ENCODE measurements around the gene PRKCH. TPM values are rescaled to one million over a fixed set of nuclear protein-coding genes. Genes with fewer than 3 reads are reported as not detected.

The PRKCH gene
- total RNA-seq, 1 donor from 2014 or later = 19.1 TPM

DNA sequence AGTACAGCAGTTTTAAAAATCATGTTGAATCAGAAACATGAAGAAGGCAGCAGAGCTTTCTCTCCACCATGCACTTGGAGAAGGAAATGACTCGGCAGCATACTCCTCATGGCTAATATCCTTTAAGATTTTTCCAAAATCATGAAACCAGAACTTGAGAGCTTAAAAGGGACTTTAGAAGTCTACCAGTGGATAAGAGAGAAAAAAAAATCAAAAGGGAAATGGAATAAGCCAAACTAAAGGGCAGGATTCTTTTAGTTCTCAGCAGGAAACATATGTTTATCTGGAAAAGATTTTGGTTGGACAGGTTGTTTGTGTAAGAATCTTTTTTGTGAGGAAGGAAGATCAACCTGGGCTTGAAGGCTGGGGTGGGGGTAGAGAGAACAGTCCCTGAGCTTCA, 111.8 kb downstream of the PRKCH start:
- H3K27me3 Mint-ChIP-seq = peaks cover 3% of the 10 kb centered on the region
- H3K27ac Mint-ChIP-seq = peak overlapping the region; percentile 13
- peaks cover 20% of the 10 kb centered on the region for H3K4me1 Mint-ChIP-seq (ENCODE audit: unreplicated experiment)

GRCh38 chr14:61433828-61434227, 112.4 kb downstream of the PRKCH start:
- H3K9me3 Mint-ChIP-seq = peaks cover 7% of the 10 kb centered on the region
- no peak overlapping the region for H3K4me3 Mint-ChIP-seq

More for the DNA sequence above, 111.8 kb downstream of the PRKCH start:
- Mint-ChIP-seq H3K36me3 (peaks cover 4% of the 10 kb centered on the region), H3K4me3 (peak overlapping the region; percentile 21), H3K9me3 (peaks cover 7% of the 10 kb centered on the region)
- DNase-seq (ENCODE audit: extremely low spot score, unreplicated experiment) = no peak
- no peak for TF ChIP-seq CTCF (conservative IDR thresholded peaks at IDR 0.05)

GRCh38 chr14:61434311-61434710, 112.9 kb downstream of the PRKCH start:
- Mint-ChIP-seq H3K9me3 (peaks cover 12% of the 10 kb centered on the region), H3K36me3 (peaks cover 4% of the 10 kb centered on the region), H3K4me3 (no peak overlapping the region), H3K27me3 (peaks cover 3% of the 10 kb centered on the region), H3K27ac (no peak overlapping the region), H3K4me1 (ENCODE audit: unreplicated experiment) (peaks cover 32% of the 10 kb centered on the region)
- no peak for DNase-seq (ENCODE audit: extremely low spot score, unreplicated experiment)
- no peak for TF ChIP-seq CTCF (conservative IDR thresholded peaks at IDR 0.05)

More at GRCh38 chr14:61433828-61434227, 112.4 kb downstream of the PRKCH start:
- no peak for DNase-seq (ENCODE audit: extremely low spot score, unreplicated experiment)
- no peak overlapping the region for H3K27ac Mint-ChIP-seq
- H3K36me3 Mint-ChIP-seq = peaks cover 4% of the 10 kb centered on the region
- H3K27me3 Mint-ChIP-seq = peaks cover 3% of the 10 kb centered on the region
- no peak for TF ChIP-seq CTCF (conservative IDR thresholded peaks at IDR 0.05)
- peaks cover 27% of the 10 kb centered on the region for H3K4me1 Mint-ChIP-seq (ENCODE audit: unreplicated experiment)

DNA sequence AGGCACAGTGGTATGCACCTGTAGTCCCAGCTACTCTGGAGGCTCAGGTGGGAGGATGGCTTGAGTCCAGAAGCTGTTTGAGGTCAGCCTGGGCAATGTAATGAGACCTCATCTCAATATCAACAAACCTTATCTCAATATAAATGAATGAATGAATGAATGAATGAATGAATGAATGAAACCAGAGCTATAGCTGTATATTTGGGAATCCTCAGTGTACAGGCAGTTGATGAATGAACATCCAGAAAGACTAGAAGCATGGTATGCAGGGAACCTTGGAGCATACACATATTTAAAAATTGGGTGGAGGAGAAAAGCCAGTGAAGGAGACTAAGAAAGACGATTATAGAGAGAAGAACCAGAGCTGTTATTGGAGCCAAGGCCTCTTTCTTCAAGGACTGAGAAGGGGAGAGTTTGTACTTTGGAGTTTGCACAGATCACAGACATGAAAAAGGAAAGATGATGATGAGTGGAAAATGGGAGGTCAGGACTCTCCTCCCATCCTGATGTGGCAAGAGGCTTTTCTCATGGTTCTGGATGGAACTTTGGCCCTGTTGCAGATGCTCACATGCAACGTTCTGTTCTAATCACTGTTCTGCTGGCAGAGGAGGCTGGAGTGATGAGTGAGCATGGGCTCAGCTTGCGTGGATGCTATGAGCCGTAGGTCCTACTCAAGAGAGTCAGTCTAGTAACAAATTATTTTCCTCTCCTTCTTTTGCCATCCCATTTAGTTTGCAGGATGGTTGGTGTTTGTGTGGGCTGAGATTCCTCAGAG, 114.4 kb downstream of the PRKCH start:
- H3K4me1 Mint-ChIP-seq (ENCODE audit: unreplicated experiment) = peaks cover 40% of the 10 kb centered on the region
- DNase-seq (ENCODE audit: extremely low spot score, unreplicated experiment) = no peak
- peaks cover 15% of the 10 kb centered on the region for H3K9me3 Mint-ChIP-seq
- H3K27ac Mint-ChIP-seq = no peak overlapping the region
- peaks cover 4% of the 10 kb centered on the region for H3K36me3 Mint-ChIP-seq
- H3K27me3 Mint-ChIP-seq = peaks cover 3% of the 10 kb centered on the region
- H3K4me3 Mint-ChIP-seq = no peak overlapping the region
- no peak for TF ChIP-seq CTCF (conservative IDR thresholded peaks at IDR 0.05)

DNA sequence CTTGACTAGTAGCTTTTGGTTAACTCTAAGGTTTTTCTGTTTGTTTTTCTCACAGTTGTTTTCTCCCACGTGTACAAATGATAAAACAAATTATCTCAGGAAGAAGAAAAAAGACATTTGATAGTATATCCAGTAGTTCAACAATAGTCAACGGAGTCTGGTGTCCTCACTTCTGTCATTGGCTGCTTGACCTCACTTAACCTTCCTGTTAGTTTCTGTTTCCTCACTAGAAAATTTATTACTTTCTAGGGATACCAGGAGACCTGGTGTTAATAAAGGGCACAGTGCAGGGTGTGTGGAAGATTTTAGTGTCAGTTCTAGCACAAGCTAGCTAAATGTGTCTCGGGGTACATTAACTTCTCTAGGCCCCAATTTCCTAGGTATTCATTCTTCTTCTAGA, 116.0 kb downstream of the PRKCH start:
- Mint-ChIP-seq H3K4me3 (no peak overlapping the region), H3K27me3 (peaks cover 3% of the 10 kb centered on the region), H3K27ac (peak overlapping the region; percentile 3), H3K4me1 (ENCODE audit: unreplicated experiment) (peaks cover 40% of the 10 kb centered on the region), H3K36me3 (no peaks in the 10 kb centered on the region), H3K9me3 (peaks cover 8% of the 10 kb centered on the region)
- TF ChIP-seq CTCF (conservative IDR thresholded peaks at IDR 0.05) = no peak
- no peak for DNase-seq (ENCODE audit: extremely low spot score, unreplicated experiment)

Measured in type B pancreatic cell (in vitro differentiated cells).